Retinal pigment epithelial cell (primary cell): ENCODE measurements around the gene RNU6-7.

Source experiments
- DNase-seq: peaks from one replicate; pipeline ENCODE4 v3.0.0-alpha.2; 2010; ENCODE audit warnings: low read depth
- H3K4me3 ChIP-seq: 2 replicates; pipeline ENCODE4 v1.5.1; 2011; ENCODE audit warnings: mild to moderate bottlenecking, low read length, control low read depth, moderate library complexity
- TF ChIP-seq, protein P1 (sequence below): conservative IDR thresholded peaks from 2 replicates; pipeline ENCODE4 v1.5.1; 2011; ENCODE audit warnings: low read depth, low read length, control low read depth, inconsistent platforms

RNU6-7 gene

GRCh38 chr14:32193532-32193931, 8.3 kb upstream of the RNU6-7 start:
- no peak overlapping the region for H3K4me3 ChIP-seq

DNA sequence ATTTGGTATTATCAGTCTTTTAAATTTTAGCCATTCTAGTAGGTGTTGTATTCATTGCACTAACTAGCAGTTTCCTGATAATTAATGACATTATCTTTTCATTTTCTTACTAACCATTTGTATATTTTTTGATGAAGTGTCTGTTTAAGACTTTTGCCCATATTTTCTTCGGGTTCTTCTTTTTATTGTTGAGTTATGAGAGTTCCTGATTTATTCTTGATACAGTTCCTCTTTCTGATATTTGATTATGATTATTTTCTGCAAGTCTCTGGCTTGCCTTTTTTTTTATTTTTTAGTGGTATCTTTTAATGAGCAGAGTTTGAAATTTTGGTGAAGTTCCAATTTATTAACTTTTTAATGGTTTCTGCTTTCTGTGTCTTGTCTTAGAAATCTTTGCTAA, 6.2 kb upstream of the RNU6-7 start:
- TF ChIP-seq, protein P1, sequence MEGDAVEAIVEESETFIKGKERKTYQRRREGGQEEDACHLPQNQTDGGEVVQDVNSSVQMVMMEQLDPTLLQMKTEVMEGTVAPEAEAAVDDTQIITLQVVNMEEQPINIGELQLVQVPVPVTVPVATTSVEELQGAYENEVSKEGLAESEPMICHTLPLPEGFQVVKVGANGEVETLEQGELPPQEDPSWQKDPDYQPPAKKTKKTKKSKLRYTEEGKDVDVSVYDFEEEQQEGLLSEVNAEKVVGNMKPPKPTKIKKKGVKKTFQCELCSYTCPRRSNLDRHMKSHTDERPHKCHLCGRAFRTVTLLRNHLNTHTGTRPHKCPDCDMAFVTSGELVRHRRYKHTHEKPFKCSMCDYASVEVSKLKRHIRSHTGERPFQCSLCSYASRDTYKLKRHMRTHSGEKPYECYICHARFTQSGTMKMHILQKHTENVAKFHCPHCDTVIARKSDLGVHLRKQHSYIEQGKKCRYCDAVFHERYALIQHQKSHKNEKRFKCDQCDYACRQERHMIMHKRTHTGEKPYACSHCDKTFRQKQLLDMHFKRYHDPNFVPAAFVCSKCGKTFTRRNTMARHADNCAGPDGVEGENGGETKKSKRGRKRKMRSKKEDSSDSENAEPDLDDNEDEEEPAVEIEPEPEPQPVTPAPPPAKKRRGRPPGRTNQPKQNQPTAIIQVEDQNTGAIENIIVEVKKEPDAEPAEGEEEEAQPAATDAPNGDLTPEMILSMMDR, result no peak
- H3K4me3 ChIP-seq, result no peak overlapping the region
- no peak for DNase-seq

More at GRCh38 chr14:32193532-32193931, 8.3 kb upstream of the RNU6-7 start:
- no peak for DNase-seq
- TF ChIP-seq, protein P1, result no peak

DNA sequence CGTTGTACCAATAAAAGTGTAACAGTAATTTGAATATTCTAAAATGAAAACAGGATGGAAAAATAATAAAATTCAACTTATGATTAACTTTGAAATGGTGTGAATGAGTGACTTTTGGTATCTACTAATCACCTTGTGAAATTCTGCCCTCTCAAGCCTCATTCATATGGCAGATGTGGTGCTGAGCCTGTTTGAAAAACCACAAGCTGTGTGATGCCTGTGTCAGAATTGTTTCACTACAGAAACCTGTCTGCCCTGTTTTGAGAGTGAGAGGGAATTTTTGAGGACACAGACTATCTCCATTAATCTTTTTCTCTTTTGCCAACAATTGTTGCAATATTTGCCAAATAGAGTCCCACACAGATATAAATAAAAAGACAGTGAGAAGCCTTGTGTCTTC, 3.9 kb upstream of the RNU6-7 start:
- DNase-seq, result no peak
- TF ChIP-seq, protein P1, result no peak
- H3K4me3 ChIP-seq, result no peak overlapping the region

GRCh38 chr14:32200368-32201192, 1.3 kb upstream of the RNU6-7 start:
- TF ChIP-seq, protein P1, result no peak
- no peak for DNase-seq
- peak overlapping the region; percentile 86 for H3K4me3 ChIP-seq

DNA sequence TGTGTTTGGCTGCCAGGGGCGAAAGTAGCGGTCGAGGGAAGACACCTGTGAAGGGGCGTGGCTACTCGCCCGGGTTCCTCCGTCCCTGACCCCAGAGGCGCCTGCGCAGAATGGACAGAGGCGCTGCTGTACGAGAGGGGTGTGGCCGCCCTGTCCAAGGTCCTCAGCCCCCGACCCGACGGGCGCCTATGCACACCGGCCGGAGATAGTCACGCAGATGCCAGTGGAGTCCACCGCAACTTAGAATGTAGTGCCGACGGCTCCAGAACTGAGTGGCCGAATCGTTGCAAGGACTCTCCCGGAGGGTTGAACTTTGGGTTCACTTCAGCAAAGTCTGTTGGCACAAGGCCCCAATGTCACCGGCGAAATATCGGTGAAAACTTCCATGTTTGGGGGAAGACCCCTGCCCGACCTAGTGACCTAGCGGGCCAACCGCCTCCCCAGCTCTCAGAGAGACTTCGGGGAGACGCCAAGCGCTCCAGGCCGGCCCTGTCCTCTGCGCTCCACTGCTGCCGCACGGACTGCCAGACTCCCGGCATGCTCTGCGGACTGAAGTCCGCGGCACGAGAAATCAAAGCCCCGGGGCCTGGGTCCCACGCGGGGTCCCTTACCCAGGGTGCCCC, 541 bp upstream of the RNU6-7 start:
- TF ChIP-seq, protein P1, result no peak
- H3K4me3 ChIP-seq, result peak overlapping the region; percentile 86
- no peak for DNase-seq

- no peak for DNase-seq
- TF ChIP-seq, protein P1, result no peak
- H3K4me3 ChIP-seq, result peak overlapping the region; percentile 86
These were observed 699 bp downstream of the RNU6-7 start for GRCh38 chr14:32202491-32202997.
